Ureter (tissue), 1 donor: Measurements from ENCODE around the gene SHB. TPM values are rescaled to one million over a fixed set of nuclear protein-coding genes. Genes with fewer than 3 reads are reported as not detected.
"Not testable (repeated sequence)": the region's sequence is repeated elsewhere in the genome, so short reads cannot be mapped to it uniquely, and the experiment has no call there.

Source experiments
- DNase-seq: peaks from one replicate; pipeline ENCODE4 v3.0.0-alpha.2; 2020; ENCODE audit warnings: low spot score
- total RNA-seq: library from RNA; stranded (reverse); gene quantifications from one replicate; pipeline ENCODE4 v1.2.4, GENCODE V29; 2023
- donor health status: DM: yes; HTN: yes; CAD: no.

SHB gene
- total RNA-seq, 1 donor from 2014 or later: 33.0 TPM

GRCh38 chr9:37903647-37904444 lies 165.2 kb downstream of the SHB start, which contains the start of gene SLC25A51:
Gene SLC25A51 (minus strand): TSS chr9:37904127. CDS start chr9:37888550, 15,577 bp downstream.
- peak; percentile 96 for DNase-seq

- no peak for DNase-seq
Observed at GRCh38 chr9:37902796-37903646, 166.0 kb downstream of the SHB start.

- DNase-seq: no peak
Observed at GRCh38 chr9:37902131-37902530, 166.9 kb downstream of the SHB start.

- DNase-seq: no peak
Observed at GRCh38 chr9:37899041-37899440, 170.0 kb downstream of the SHB start.

GRCh38 chr9:37897665-37898064 lies 171.4 kb downstream of the SHB start:
- no peak for DNase-seq

- DNase-seq: no peak
Observed at GRCh38 chr9:37892063-37892462, 177.0 kb downstream of the SHB start.

- DNase-seq: not testable (repeated sequence)
Observed at GRCh38 chr9:37891042-37891441, 178.0 kb downstream of the SHB start.

- DNase-seq: no peak
Observed at GRCh38 chr9:37889536-37889935, 179.5 kb downstream of the SHB start.

- not testable (repeated sequence) for DNase-seq
Observed at GRCh38 chr9:37887977-37888583, 180.9 kb downstream of the SHB start.

GRCh38 chr9:37880916-37881479 lies 188.0 kb downstream of the SHB start:
- no peak for DNase-seq

- no peak for DNase-seq
Observed at GRCh38 chr9:37876376-37876775, 192.7 kb downstream of the SHB start.

- DNase-seq: no peak
Observed at GRCh38 chr9:37873955-37874354, 195.1 kb downstream of the SHB start.

- DNase-seq: no peak
Observed at GRCh38 chr9:37870799-37871176, 198.2 kb downstream of the SHB start.

GRCh38 chr9:37870081-37870798 lies 198.8 kb downstream of the SHB start:
- no peak for DNase-seq

Other genes with a start within 250 kb of the SHB start
- 22.1 TPM for gene SLC25A51, start 165.1 kb downstream of the SHB start, total RNA-seq